NK-92 (cell line): ENCODE measurements around the gene ZFPM1.

ENCODE experiments used
- DNase-seq: peaks from one replicate; lab custom pipeline; 2025; ENCODE audit not compliant: unreplicated experiment; lab: John Stamatoyannopoulos, UW

ZFPM1 gene

GRCh38 chr16:88495268-88495772, 42.2 kb downstream of the ZFPM1 start:
- no peak for DNase-seq

DNA sequence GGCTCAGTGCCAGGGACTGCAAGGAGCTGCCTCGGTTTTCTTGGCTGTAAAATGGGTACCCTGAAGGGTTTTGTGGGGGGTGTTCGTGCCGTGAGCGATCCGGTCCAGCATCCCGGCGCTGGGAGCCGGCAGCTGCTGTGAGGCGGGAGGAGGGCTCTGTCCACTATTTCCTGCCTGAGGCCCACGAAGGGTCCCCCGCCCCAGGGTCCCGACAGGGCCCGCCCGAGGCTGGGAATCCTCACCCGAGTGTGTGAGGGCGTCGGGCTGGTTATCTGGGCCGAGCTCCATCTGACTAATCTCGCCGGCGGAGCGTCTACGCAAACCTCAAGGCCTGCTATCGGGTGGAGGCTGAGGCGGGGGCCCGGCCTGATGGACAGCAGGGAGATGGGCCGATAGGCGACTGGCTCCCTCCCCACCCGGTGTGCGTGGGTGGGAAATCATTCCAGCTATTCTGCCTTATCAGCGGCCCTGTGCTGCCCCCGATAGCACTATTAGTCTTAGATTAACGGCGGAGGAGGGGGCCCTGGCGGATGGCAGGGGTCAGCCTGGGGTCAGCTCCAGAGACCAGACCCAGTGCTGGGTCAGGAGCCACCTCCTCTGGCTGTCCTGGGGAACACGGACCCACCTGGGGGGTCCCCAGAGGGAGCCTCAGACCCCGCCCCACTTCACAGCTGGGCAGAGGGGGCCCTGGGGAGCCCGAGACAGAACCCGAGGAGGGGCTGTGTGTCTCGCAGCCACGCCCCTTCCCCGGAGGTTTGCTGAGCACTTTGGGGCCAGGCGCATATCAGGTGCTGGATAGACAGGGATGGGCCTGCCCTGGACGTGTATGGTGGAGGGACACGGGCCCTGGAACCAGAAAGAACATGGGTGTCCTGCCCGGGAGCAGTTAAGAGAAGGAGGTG, 44.7 kb downstream of the ZFPM1 start:
- DNase-seq, result no peak

DNA sequence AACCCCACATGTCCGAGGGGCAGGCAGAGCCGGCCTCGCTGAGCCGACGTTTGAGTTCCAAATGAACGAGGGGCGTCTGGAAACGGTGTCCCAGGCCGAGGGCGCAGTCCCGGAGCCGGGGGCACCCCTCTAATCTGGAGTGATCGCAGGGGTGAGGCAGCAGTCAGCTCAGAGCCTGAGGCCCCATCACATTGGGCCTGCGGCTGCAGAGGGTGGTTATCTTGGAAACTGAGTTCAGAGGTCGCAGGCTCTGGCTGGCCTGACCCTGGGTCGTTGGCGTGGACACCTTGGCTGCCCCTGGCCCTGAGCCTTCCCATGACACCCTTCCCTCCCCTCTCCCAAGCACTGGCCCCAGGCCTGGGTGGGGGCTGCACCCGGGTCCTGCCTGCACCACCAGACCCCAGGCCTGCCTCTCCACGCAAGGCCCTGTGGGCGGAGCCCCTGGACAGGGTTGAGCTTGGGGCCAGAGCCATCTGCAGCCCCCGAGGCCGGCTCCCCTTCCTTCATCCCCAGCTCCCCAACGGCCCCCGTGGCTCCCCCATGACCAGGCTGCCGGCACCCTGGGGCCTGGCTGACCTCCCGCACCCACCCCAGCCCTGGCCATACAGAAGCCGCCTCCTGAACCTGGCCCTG, 45.6 kb downstream of the ZFPM1 start:
- DNase-seq, result no peak

- no peak for DNase-seq
Measured at GRCh38 chr16:88499292-88499691, 46.2 kb downstream of the ZFPM1 start.

- DNase-seq, result no peak
Measured at GRCh38 chr16:88499836-88500251, 46.8 kb downstream of the ZFPM1 start.

DNA sequence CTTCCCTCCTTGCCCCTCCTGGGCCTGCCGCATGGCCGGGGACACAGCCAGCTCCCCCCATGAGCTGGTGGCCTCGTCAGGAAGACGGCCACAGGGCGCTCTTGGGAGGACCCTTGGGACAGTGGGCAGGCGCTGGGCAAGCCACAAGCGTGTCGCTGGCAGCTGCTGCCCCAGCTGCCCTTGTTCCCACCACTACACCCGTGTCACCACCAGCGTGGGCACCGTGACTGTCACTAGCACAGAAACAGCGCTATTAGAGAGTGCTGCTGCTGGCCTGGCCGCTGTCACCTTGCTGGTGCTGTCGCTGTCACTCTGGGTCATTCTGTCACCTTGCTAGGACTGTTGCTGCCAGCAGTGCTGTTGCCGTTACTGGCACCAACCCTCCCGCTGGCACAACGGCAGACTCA, 47.2 kb downstream of the ZFPM1 start:
- DNase-seq, result no peak

DNA sequence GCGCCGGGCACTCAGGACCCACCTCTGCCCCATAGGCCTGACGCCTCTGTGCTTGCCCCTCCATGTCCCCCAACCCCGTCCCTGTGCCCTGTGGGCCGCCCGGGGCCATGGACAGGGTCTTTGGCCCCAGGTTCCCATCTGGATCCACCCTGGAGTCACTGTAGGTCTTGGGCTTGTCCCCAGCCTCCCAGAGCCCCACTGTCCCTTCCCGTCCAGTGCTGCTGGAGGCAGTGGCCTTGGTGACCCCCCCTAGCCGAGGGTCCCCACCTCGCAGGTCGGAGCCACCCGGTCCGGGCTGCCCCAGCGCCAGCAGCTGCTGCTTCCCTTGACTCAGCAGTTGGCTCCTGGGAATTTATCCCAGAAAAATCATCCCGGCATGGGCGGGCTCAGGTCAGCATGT, 49.3 kb downstream of the ZFPM1 start:
- DNase-seq, result no peak

DNA sequence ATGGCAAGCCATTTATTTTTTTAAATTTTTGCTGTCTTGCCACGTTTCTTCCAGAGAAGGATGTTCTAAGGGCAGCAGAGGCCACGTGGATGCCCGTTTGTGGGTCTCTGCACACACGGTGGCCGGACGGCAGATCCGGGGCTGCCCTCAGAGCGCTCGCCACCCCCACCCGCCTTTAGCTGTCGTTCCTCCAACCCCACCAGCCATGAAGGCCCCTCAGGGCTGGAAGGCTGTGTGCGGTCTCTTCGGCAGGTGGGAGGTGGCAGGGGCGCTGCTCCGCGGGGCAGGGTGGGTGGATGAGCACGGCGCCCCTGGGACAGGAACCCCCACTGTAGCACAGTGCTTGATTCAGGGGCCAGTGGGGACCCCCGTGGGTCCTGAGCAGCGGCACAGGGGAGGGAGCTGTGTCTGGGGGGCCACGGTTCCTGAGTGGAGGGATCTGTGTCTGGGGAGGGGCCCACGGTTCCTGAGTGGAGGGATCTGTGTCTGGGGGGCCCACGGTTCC, 49.7 kb downstream of the ZFPM1 start:
- no peak for DNase-seq

GRCh38 chr16:88503374-88503770, 50.3 kb downstream of the ZFPM1 start:
- no peak for DNase-seq

- no peak for DNase-seq
Measured at GRCh38 chr16:88503771-88504488, 50.9 kb downstream of the ZFPM1 start.

- no peak for DNase-seq
Measured at GRCh38 chr16:88504489-88505404, 51.7 kb downstream of the ZFPM1 start.

- DNase-seq, result no peak
Measured at GRCh38 chr16:88505405-88506082, 52.5 kb downstream of the ZFPM1 start.

GRCh38 chr16:88506723-88507122, 53.6 kb downstream of the ZFPM1 start:
- DNase-seq, result no peak

DNA sequence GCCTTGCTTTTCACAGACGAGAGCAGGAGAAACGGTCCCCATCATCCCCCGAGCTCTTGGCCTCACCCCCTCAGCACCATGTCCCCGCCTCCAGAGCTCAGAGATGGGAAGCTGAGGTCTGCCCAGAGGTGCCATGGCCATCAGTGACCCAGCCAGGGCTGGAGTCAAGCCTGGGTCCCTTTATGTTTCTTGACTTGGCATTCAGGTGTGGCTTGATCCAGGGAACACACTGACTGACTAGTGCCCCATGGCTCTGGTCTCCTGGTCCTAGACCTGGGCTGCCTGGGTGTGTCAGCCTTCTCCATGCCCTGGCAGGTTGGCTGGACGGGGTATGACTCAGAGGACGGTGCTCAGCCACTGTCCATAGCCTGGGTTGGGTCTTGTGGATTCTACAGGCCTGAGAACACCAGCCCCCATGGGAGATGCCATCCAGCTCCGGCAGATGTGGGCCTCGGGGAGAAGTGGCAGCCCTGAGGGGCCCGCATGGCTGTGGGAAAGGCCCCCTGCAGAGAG, 54.2 kb downstream of the ZFPM1 start:
- no peak for DNase-seq

DNA sequence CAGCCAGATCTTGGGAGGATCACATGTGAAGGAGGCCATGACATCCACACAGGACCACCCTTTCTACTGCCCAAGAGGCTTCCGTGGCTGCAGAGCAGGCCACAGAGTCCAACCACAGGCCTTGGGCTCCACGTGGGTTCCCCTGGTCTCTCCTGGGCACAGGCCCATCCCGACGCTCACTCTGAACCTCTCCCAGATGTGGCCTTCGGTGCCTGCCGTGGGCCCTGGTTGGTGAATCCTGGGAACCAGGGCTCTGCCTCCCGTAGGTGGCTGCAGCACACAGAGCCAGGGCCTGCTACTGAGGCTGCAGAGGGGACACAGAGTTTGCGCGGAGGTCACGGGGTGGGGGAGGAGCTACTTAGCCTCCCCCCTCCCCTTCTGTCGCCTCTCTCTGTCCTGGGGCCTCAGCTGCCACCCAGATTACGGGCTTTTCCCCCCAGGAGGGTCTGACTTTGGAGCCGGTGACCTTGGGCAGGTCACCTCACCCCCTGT, 55.3 kb downstream of the ZFPM1 start:
- DNase-seq, result no peak

- DNase-seq, result no peak
Measured at GRCh38 chr16:88508868-88509748, 56.0 kb downstream of the ZFPM1 start.

DNA sequence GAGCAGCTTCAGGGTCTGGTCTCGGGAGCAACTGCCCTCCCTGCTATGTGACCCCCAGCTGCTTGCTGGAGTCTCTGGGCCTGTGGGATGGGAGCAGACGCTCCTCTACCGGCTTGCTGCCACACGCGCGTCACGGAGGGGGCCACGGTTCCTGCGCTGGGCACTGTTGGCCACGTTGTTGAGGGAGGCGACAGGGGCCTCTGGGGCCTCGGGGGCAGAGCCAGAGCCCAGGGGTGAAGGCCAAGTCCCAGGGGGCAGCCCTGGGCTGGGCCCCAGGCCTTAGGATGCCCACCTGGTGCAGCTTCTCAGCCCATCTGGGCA, 56.6 kb downstream of the ZFPM1 start:
- no peak for DNase-seq
